ENCODE data around the gene DARS2. TPM values are rescaled to one million over a fixed set of nuclear protein-coding genes. Genes with fewer than 3 reads are reported as not detected.

Gene DARS2
- total RNA-seq, 1 donor from 2014 or later, result 56.0 TPM

- peak; percentile 96 for DNase-seq (ENCODE audit: low spot score)
- Histone ChIP-seq H3K27me3 (no peaks in the 10 kb centered on the region), H3K9ac (peak within 1 kb of the TSS; percentile 81), H3K4me2 (peak within 1 kb of the TSS; percentile 97), H3K9me3 (ENCODE audit: low read depth) (no peaks in the 10 kb centered on the region), H3K27ac (peak within 1 kb of the TSS; percentile 94), H3K36me3 (peaks cover 32% of the 10 kb centered on the region), H3K4me3 (peak within 1 kb of the TSS; percentile 83), H2AFZ (replicated peaks) (peak within 1 kb of the TSS; percentile 48), H3K4me1 (peaks cover 23% of the 10 kb centered on the region), H3F3A (ENCODE audit: low read depth) (peaks cover 52% of the 10 kb centered on the region), H3K79me2 (ENCODE audit: low read depth) (peaks cover 83% of the 10 kb centered on the region), H4K20me1 (ENCODE audit: low read depth) (peaks cover 42% of the 10 kb centered on the region)
- Mint-ChIP-seq H3K27ac (peak within 1 kb of the TSS; percentile 98), H3K36me3 (peaks cover 41% of the 10 kb centered on the region), H3K9me3 (no peaks in the 10 kb centered on the region), H3K27me3 (ENCODE audit: insufficient read depth, low read depth) (no peaks in the 10 kb centered on the region), H3K4me3 (peak within 1 kb of the TSS; percentile 99), H3K4me1 (peaks cover 39% of the 10 kb centered on the region)
- no peak for TF ChIP-seq EZH2 (IDR thresholded peaks at IDR 0.05)
- TF ChIP-seq EZH2phosphoT487 (IDR thresholded peaks at IDR 0.05), result no peak
- TF ChIP-seq, protein P1, sequence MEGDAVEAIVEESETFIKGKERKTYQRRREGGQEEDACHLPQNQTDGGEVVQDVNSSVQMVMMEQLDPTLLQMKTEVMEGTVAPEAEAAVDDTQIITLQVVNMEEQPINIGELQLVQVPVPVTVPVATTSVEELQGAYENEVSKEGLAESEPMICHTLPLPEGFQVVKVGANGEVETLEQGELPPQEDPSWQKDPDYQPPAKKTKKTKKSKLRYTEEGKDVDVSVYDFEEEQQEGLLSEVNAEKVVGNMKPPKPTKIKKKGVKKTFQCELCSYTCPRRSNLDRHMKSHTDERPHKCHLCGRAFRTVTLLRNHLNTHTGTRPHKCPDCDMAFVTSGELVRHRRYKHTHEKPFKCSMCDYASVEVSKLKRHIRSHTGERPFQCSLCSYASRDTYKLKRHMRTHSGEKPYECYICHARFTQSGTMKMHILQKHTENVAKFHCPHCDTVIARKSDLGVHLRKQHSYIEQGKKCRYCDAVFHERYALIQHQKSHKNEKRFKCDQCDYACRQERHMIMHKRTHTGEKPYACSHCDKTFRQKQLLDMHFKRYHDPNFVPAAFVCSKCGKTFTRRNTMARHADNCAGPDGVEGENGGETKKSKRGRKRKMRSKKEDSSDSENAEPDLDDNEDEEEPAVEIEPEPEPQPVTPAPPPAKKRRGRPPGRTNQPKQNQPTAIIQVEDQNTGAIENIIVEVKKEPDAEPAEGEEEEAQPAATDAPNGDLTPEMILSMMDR (IDR thresholded peaks at IDR 0.05), result no peak
Measured at GRCh38 chr1:173868266-173869020, 44.0 kb downstream of the DARS2 start, which contains the start of gene ZBTB37. ZBTB37 (plus strand) TSS chr1:173868380; CDS start chr1:173870226, 1,846 bp downstream.

GRCh38 chr1:173869021-173869359, 44.5 kb downstream of the DARS2 start:
- peaks cover 38% of the 10 kb centered on the region for H3K36me3 Mint-ChIP-seq
- H3K9me3 ChIP-seq (ENCODE audit: low read depth), result no peaks in the 10 kb centered on the region
- H3K79me2 ChIP-seq (ENCODE audit: low read depth), result peaks cover 83% of the 10 kb centered on the region

DNA sequence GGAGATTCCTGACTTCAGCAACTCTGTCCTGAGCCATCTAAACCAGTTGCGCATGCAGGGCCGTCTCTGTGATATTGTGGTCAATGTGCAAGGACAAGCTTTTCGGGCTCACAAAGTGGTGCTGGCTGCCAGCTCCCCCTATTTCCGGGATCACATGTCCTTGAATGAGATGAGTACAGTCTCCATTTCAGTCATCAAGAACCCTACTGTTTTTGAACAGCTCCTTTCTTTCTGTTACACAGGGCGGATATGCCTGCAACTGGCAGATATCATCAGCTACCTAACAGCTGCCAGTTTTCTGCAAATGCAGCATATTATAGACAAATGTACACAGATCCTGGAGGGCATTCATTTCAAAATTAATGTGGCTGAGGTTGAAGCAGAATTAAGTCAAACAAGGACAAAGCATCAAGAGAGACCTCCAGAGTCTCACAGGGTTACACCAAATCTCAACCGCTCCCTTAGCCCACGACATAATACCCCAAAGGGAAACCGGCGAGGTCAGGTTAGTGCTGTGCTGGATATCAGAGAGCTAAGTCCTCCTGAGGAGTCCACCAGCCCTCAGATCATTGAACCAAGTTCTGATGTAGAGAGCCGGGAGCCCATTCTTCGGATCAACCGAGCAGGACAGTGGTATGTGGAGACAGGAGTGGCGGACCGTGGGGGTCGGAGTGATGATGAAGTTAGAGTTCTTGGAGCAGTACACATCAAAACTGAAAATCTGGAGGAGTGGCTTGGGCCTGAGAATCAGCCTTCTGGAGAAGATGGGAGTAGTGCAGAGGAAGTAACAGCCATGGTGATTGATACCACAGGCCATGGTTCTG, 46.0 kb downstream of the DARS2 start:
- Histone ChIP-seq H3K4me3 (no peak overlapping the region), H3K27ac (no peak overlapping the region), H3F3A (ENCODE audit: low read depth) (peaks cover 32% of the 10 kb centered on the region), H3K9me3 (ENCODE audit: low read depth) (no peaks in the 10 kb centered on the region), H4K20me1 (ENCODE audit: low read depth) (peaks cover 22% of the 10 kb centered on the region), H3K36me3 (peaks cover 14% of the 10 kb centered on the region), H3K27me3 (no peaks in the 10 kb centered on the region), H3K79me2 (ENCODE audit: low read depth) (peaks cover 68% of the 10 kb centered on the region), H3K4me2 (no peak overlapping the region), H3K9ac (no peak overlapping the region), H3K4me1 (peaks cover 14% of the 10 kb centered on the region), H2AFZ (replicated peaks) (no peak overlapping the region)
- Mint-ChIP-seq H3K9me3 (no peaks in the 10 kb centered on the region), H3K27ac (no peak overlapping the region), H3K4me1 (peaks cover 31% of the 10 kb centered on the region), H3K4me3 (no peak overlapping the region), H3K27me3 (ENCODE audit: insufficient read depth, low read depth) (no peaks in the 10 kb centered on the region), H3K36me3 (peaks cover 34% of the 10 kb centered on the region)
- TF ChIP-seq EZH2phosphoT487 (IDR thresholded peaks at IDR 0.05) (no peak), EZH2 (IDR thresholded peaks at IDR 0.05) (no peak)
- TF ChIP-seq, protein P1 (IDR thresholded peaks at IDR 0.05), result no peak
- DNase-seq (ENCODE audit: low spot score), result no peak

More at GRCh38 chr1:173869021-173869359, 44.5 kb downstream of the DARS2 start:
- peaks cover 47% of the 10 kb centered on the region for H3F3A ChIP-seq (ENCODE audit: low read depth)
- TF ChIP-seq, protein P1 (IDR thresholded peaks at IDR 0.05), result no peak
- TF ChIP-seq EZH2phosphoT487 (IDR thresholded peaks at IDR 0.05) (no peak), EZH2 (IDR thresholded peaks at IDR 0.05) (no peak)
- peak overlapping the region; percentile 9 for H3K9ac ChIP-seq
- H3K4me3 ChIP-seq, result peak overlapping the region; percentile 83
- H3K27me3 ChIP-seq, result no peaks in the 10 kb centered on the region
- H3K27me3 Mint-ChIP-seq (ENCODE audit: insufficient read depth, low read depth), result no peaks in the 10 kb centered on the region
- peaks cover 23% of the 10 kb centered on the region for H3K4me1 ChIP-seq
- peak overlapping the region; percentile 48 for H2AFZ ChIP-seq (replicated peaks)
- no peaks in the 10 kb centered on the region for H3K9me3 Mint-ChIP-seq
- peaks cover 36% of the 10 kb centered on the region for H4K20me1 ChIP-seq (ENCODE audit: low read depth)
- H3K4me3 Mint-ChIP-seq, result peak overlapping the region; percentile 99
- peaks cover 39% of the 10 kb centered on the region for H3K4me1 Mint-ChIP-seq
- H3K27ac Mint-ChIP-seq, result peak overlapping the region; percentile 44
- DNase-seq (ENCODE audit: low spot score), result no peak
- peak overlapping the region; percentile 83 for H3K4me2 ChIP-seq
- H3K36me3 ChIP-seq, result peaks cover 26% of the 10 kb centered on the region
- H3K27ac ChIP-seq, result peak overlapping the region; percentile 94

Data from neural progenitor cell (in vitro differentiated cells).